ENCODE results near the gene EXOC7. TPM values are rescaled to one million over a fixed set of nuclear protein-coding genes. Genes with fewer than 3 reads are reported as not detected.

The EXOC7 gene
- total and polyA plus RNA-seq, 2 of the 4 experiments (the other 2 are of a cell fraction) = 85.9 to 118 TPM

GRCh38 chr17:76082326-76083251, 21.0 kb downstream of the EXOC7 start:
- intact Hi-C loops (cut with micrococcal nuclease) (no loop called here), in situ Hi-C loops (cut with MboI; ENCODE audit: low sequenced_read_pairs) (no loop called here), dilution Hi-C loops (cut with HindIII; ENCODE audit: low sequenced_read_pairs, unreplicated experiment) (no loop called here)
- no peak overlapping the region for H4K8ac ChIP-seq (ENCODE audit: low read depth in 2 of 2, low read length in 2 of 2)
- no peaks in the 10 kb centered on the region for H3K4me1 ChIP-seq (ENCODE audit: control insufficient read depth, insufficient read depth, low read length)
- no peak overlapping the region for H3K4me2 ChIP-seq (ENCODE audit: low read depth, low read length)
- H4K20me1 ChIP-seq (ENCODE audit: insufficient read depth, low read length) = peaks cover 14% of the 10 kb centered on the region; the same call in 1 of the 2 replicates
- no peak overlapping the region for H3K27ac ChIP-seq (ENCODE audit: insufficient read depth, low read length)
- H3K9ac ChIP-seq (ENCODE audit: low read depth, low read length) = no peak overlapping the region
- H2BK15ac ChIP-seq (ENCODE audit: low read depth, low read length) = no peak overlapping the region
- H3K4me3 ChIP-seq (ENCODE audit: insufficient read depth, low read depth, low read length) = no peak overlapping the region
- no peak overlapping the region for H2AK9ac ChIP-seq (replicated peaks; ENCODE audit: low read depth, low read length, poor library complexity)
- H2AK5ac ChIP-seq (ENCODE audit: low read depth, low read length) = no peak overlapping the region
- no peak overlapping the region for H2BK120ac ChIP-seq (ENCODE audit: low read depth, low read length)
- H3K4ac ChIP-seq (ENCODE audit: low read depth, low read length) = no peak overlapping the region
- H3K79me1 ChIP-seq (ENCODE audit: low read depth in 1 of 2, low read length in 2 of 2) = no peaks in the 10 kb centered on the region
- no peak overlapping the region for H3K18ac ChIP-seq (ENCODE audit: low read depth, low read length)
- H4K5ac ChIP-seq (ENCODE audit: low read depth, low read length) = no peak overlapping the region
- no peak overlapping the region for H2AFZ ChIP-seq (replicated peaks; ENCODE audit: low read length, poor library complexity)
- WGBS, 2 experiments (ENCODE audit: extremely low coverage in 2 of 2, insufficient read length in 1 of 2) = 92% methylated on average over 2 of the region's 20 CpGs; no CpG with 5 or more reads in 1 of the 2 experiments
- ATAC-seq (ENCODE audit: low read depth) = no peak
- CTCF ChIA-PET = no interaction called here
- no peaks in the 10 kb centered on the region for H3K9me3 ChIP-seq (ENCODE audit: control insufficient read depth, insufficient read depth, low read length)
- H3K36me3 ChIP-seq (ENCODE audit: control insufficient read depth, insufficient read depth, low read length) = peaks cover 49% of the 10 kb centered on the region
- H3K9me1 ChIP-seq (ENCODE audit: insufficient read depth, low read length) = peaks cover 8% of the 10 kb centered on the region; the same call in 1 of the 2 replicates
- H3K23ac ChIP-seq (ENCODE audit: low read depth, low read length) = no peak overlapping the region
- no peak overlapping the region for H4K91ac ChIP-seq (ENCODE audit: insufficient read depth, low read depth, low read length)
- peaks cover 27% of the 10 kb centered on the region for H3K27me3 ChIP-seq (ENCODE audit: control insufficient read depth, insufficient read depth, low read length)
- DNase-seq = no peak
- H2BK20ac ChIP-seq (ENCODE audit: low read depth, low read length) = no peak overlapping the region
- H3K56ac ChIP-seq (ENCODE audit: extremely low read depth, insufficient read depth, low read length) = no peak overlapping the region
- POLR2A ChIA-PET (ENCODE audit: unreplicated experiment) = no interaction called here
- no TSS peak for BruUV-seq (replicated peaks)
- H3K14ac ChIP-seq (replicated peaks; ENCODE audit: low read depth, low read length) = no peak overlapping the region
- H2BK5ac ChIP-seq (ENCODE audit: low read depth, low read length, poor library complexity, severe bottlenecking) = no peak overlapping the region
- TF ChIP-seq NFE2L2 (IDR thresholded peaks at IDR 0.05; ENCODE audit: low read depth, low read length) = no peak
- TF ChIP-seq FOS (IDR thresholded peaks at IDR 0.05; ENCODE audit: low read depth, low read length) = no peak
- no peak for TF ChIP-seq RFX5 (IDR thresholded peaks at IDR 0.05; ENCODE audit: low read depth, low read length)
- no peak for TF ChIP-seq CHD1 (IDR thresholded peaks at IDR 0.05; ENCODE audit: low read depth, low read length)
- TF ChIP-seq CTCF (conservative IDR thresholded peaks at IDR 0.05; ENCODE audit: low read depth, low read length) = no peak
- no peak for TF ChIP-seq MAFK (IDR thresholded peaks at IDR 0.05; ENCODE audit: low read depth, low read length)
- no peak for TF ChIP-seq BHLHE40 (IDR thresholded peaks at IDR 0.05; ENCODE audit: low read depth, low read length)
- TF ChIP-seq RCOR1 (IDR thresholded peaks at IDR 0.05; ENCODE audit: insufficient replicate concordance, low read length) = no peak
- no peak for TF ChIP-seq MXI1 (IDR thresholded peaks at IDR 0.05; ENCODE audit: borderline replicate concordance, low read depth, low read length)
- no peak for TF ChIP-seq MAZ (IDR thresholded peaks at IDR 0.05; ENCODE audit: borderline replicate concordance, low read depth, low read length)
- no peak for TF ChIP-seq CEBPB (IDR thresholded peaks at IDR 0.05; ENCODE audit: low read depth, low read length)
- no peak for TF ChIP-seq POLR2A (IDR thresholded peaks at IDR 0.05; ENCODE audit: low read depth, low read length)
- TF ChIP-seq RAD21 (IDR thresholded peaks at IDR 0.05; ENCODE audit: low read length) = no peak
- no peak for TF ChIP-seq ELK1 (IDR thresholded peaks at IDR 0.05; ENCODE audit: borderline replicate concordance, low read depth, low read length)
- TF ChIP-seq SMC3 (IDR thresholded peaks at IDR 0.05; ENCODE audit: low read depth, low read length) = no peak

Data from IMR-90 (cell line).